Chondrocyte (in vitro differentiated cells): ENCODE results near the gene SPTBN2. TPM values are rescaled to one million over a fixed set of nuclear protein-coding genes. Genes with fewer than 3 reads are reported as not detected.
"Not testable (repeated sequence)": the region's sequence is repeated elsewhere in the genome, so short reads cannot be mapped to it uniquely, and the experiment has no call there.

Experiments used
- DNase-seq: peaks from one replicate; pipeline ENCODE4 v3.0.0; 2021; ENCODE audit warnings: mixed read lengths, low spot score
- H3K27ac Mint-ChIP-seq: one replicate; pipeline ENCODE4 v1.8.0; 2021; ENCODE audit warnings: mild to moderate bottlenecking, moderate library complexity, mixed read lengths; ENCODE audit not compliant: unreplicated experiment
- H3K27me3 Mint-ChIP-seq: 2 replicates; pipeline ENCODE4 v1.8.0; 2021; ENCODE audit warnings: low read depth, mixed read lengths
- H3K36me3 Mint-ChIP-seq: 2 replicates; pipeline ENCODE4 v1.8.0; 2021; ENCODE audit warnings: low read depth, mixed read lengths
- H3K4me1 Mint-ChIP-seq: 2 replicates; pipeline ENCODE4 v1.8.0; 2021; ENCODE audit warnings: low read depth, mild to moderate bottlenecking, mixed read lengths
- H3K4me3 Mint-ChIP-seq: one replicate; pipeline ENCODE4 v1.8.0; 2021; ENCODE audit warnings: mild to moderate bottlenecking, moderate library complexity, mixed read lengths; ENCODE audit not compliant: unreplicated experiment
- H3K9me3 Mint-ChIP-seq: 2 replicates; pipeline ENCODE4 v1.8.0; 2021; ENCODE audit warnings: low read depth, mixed read lengths
- CTCF ChIP-seq: fragments of 200-600 bp; sonication (generic); IDR thresholded peaks from 2 replicates; pipeline ENCODE4 v1.5.0; 2021; ENCODE audit warnings: antibody characterized with exemption, mild to moderate bottlenecking, moderate library complexity
- total RNA-seq: library from RNA; stranded (reverse); gene quantifications from 3 replicates; pipeline ENCODE4 v1.2.1, GENCODE V29; 2021

SPTBN2 gene
- total RNA-seq, 1 donor from 2014 or later = 15.7 TPM

- Mint-ChIP-seq H3K4me3 (no peak overlapping the region), H3K36me3 (no peaks in the 10 kb centered on the region), H3K27ac (no peak overlapping the region), H3K4me1 (peaks cover 27% of the 10 kb centered on the region), H3K27me3 (peaks cover 17% of the 10 kb centered on the region), H3K9me3 (no peaks in the 10 kb centered on the region)
- no peak for DNase-seq
- TF ChIP-seq CTCF = no peak
Observed at GRCh38 chr11:66729447-66729846, 431 bp upstream of the SPTBN2 start.

DNA sequence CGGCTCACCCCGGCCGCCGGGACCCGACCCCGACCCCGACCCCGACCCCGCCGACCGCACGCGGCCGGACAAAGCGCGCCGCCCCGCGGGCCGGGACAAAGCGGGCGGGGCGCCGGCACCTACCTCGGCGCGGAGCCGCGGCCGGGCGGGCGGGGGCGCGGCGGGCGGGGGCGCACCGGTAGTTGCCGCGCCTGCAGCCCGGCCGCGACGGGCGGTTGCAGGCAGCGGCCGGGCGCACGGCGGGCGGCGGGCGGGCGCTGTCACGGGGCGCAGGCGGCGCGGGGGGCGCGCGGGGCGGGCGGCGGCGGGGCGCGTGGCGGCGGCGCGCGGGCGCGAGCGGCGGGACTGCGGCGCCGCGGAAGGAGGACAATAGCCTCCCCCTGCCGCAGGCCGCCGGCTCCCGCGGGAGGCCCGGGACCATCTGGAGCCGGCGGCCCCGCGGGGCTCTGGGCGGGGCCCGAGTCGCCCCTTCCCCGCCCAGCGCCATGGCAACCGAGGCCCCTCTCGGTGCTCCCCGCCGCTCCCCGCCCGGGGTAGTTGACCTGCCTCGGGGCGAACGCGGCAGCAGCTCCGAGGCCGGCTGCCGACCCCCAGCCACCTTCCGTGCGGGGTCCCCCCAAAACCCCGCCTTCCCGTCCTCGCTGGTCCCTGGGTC is 851 bp downstream of the SPTBN2 start:
- H3K4me3 Mint-ChIP-seq = peak overlapping the region; percentile 84
- peaks cover 27% of the 10 kb centered on the region for H3K4me1 Mint-ChIP-seq
- no peaks in the 10 kb centered on the region for H3K9me3 Mint-ChIP-seq
- peaks cover 8% of the 10 kb centered on the region for H3K27me3 Mint-ChIP-seq
- no peak for DNase-seq
- no peaks in the 10 kb centered on the region for H3K36me3 Mint-ChIP-seq
- peak overlapping the region; percentile 75 for H3K27ac Mint-ChIP-seq
- no peak for TF ChIP-seq CTCF

DNA sequence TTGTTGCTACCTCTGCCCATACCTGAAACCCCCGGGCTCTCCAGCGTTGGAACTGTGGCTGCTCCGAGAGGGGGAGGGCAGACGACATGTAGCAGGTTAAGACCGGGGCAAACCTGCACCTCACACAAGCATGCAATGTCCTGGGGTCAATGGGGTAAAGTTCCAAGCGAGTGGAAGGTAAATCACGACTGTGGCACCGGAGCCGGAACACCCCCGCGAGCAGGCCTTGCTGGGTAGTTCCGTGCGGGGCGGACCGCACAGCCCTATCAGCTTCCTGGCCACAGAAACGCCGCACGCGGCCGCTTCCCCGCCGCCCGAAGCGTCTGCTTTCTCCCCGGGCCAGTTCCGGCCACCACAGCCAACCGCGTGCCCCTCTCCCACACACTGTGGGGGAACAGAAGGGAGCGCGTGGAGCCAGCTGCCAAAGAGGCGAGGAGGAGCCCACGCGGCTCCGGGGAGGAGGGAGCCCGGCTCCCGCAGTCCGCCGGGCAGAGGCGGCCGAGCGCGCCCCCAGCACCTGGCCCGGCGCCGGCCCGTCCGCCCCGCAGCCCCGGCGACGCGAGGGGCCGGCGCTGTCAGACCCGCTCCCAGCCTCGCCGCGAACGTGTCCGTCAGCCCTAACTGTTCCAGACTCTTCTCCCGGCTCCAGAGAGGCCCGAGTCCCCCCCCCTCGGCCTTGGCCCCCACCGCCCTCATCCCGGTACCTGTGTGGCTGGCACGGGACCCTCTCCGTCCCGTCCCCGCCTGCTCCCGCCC is 1.6 kb downstream of the SPTBN2 start:
- no peak for TF ChIP-seq CTCF
- Mint-ChIP-seq H3K4me3 (peak overlapping the region; percentile 66), H3K27ac (no peak overlapping the region), H3K9me3 (no peaks in the 10 kb centered on the region), H3K27me3 (peaks cover 3% of the 10 kb centered on the region), H3K36me3 (no peaks in the 10 kb centered on the region), H3K4me1 (peaks cover 27% of the 10 kb centered on the region)
- no peak for DNase-seq

- DNase-seq = no peak
- peaks cover 3% of the 10 kb centered on the region for H3K27me3 Mint-ChIP-seq
- H3K4me1 Mint-ChIP-seq = peaks cover 28% of the 10 kb centered on the region
- H3K36me3 Mint-ChIP-seq = no peaks in the 10 kb centered on the region
- peak overlapping the region; percentile 2 for H3K27ac Mint-ChIP-seq
- TF ChIP-seq CTCF = no peak
- no peaks in the 10 kb centered on the region for H3K9me3 Mint-ChIP-seq
- H3K4me3 Mint-ChIP-seq = no peak overlapping the region
Observed at GRCh38 chr11:66725647-66726046, 3.4 kb downstream of the SPTBN2 start.

DNA sequence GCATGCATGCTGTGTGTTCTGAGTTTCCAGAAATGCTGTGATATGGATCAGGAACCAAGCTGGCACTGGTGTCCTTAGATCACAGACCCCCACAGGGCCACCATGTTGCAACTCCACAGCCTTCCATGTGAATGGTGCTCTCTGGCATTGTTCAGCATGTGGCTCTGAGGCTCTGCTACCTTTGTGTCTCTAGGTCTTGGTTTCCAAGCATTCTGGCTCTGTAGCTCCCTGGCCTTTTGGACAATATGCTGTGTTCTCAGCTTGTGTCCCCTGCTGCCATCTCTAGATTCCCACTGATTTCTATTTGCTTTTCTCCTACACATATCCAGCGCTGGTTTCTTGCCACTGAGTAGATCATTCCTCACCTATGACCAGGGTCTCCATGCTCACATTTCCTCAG is 3.9 kb downstream of the SPTBN2 start:
- H3K9me3 Mint-ChIP-seq = no peaks in the 10 kb centered on the region

DNA sequence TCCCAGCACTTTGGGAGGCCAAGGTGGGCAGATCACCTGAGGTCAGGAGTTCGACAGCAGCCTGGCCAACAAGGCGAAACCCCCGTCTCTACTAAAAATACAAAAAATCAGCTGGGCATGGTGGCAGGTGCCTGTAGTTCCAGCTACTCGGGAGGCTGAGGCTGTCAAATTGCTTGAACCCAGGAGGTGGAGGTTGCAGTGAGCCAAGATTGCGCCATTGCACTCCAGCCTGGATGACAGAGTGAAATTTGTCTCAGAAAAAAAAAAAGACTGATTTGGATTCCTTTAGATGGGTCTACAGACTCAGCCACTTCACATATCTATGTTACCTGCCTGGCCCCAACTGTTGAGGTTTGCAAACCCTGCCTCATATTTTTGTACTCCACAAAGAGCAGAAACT is 4.8 kb downstream of the SPTBN2 start:
- DNase-seq, H3K4me3 Mint-ChIP-seq, H3K27ac Mint-ChIP-seq, H3K9me3 Mint-ChIP-seq, H3K36me3 Mint-ChIP-seq, H3K27me3 Mint-ChIP-seq: not testable (repeated sequence)
- H3K4me1 Mint-ChIP-seq = peaks cover 37% of the 10 kb centered on the region

More for the DNA sequence above, 3.9 kb downstream of the SPTBN2 start:
- H3K27me3 Mint-ChIP-seq = peaks cover 3% of the 10 kb centered on the region
- H3K27ac Mint-ChIP-seq = no peak overlapping the region
- peaks cover 33% of the 10 kb centered on the region for H3K4me1 Mint-ChIP-seq
- DNase-seq = no peak
- no peak overlapping the region for H3K4me3 Mint-ChIP-seq
- TF ChIP-seq CTCF = no peak
- H3K36me3 Mint-ChIP-seq = no peaks in the 10 kb centered on the region
